Esophagus squamous epithelium (tissue), 4 donors: ENCODE measurements around the gene TAF11L5.

Experiments
- CTCF ChIP-seq, 6 experiments: fragments of 450-650 bp in 4 of 6; fragments of 200-600 bp in 2 of 6; sonication (generic) in 2 of 6; IDR thresholded peaks; one replicate each; pipeline ENCODE4 v1.5.1; 2016 to 2019; ENCODE audit warnings: antibody characterized with exemption in 6 of 6, mild to moderate bottlenecking in 4 of 6, moderate library complexity in 4 of 6
- POLR2A ChIP-seq, 4 donors: fragments of 450-650 bp; IDR thresholded peaks; one replicate each; pipeline ENCODE4 v1.6.1; 2017; ENCODE audit warnings: antibody characterized with exemption in 4 of 4, mild to moderate bottlenecking in 4 of 4, moderate library complexity in 3 of 4

DNA sequence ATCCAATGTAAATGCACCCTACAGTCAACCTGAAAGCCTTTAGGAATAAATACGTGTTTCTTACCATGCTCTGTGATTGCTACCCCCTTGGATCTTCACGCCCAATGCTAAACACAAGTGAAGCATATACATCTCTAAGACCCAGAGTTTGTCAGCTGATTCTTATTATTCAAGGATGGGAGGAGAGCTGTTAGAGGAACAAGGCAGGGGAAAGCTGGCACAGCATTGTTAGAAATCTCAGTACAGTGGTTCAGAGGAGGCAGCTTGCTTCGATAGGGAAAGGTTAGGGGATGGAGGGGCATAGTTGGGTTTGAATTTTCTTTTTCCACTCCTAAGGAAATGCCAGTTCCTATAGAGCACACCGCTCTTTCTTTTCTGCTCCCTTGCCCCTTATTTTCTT lies 43.7 kb upstream of the TAF11L5 start:
- no peak for TF ChIP-seq CTCF (IDR thresholded peaks at IDR 0.05)
- TF ChIP-seq POLR2A (IDR thresholded peaks at IDR 0.05) = no peak
